Natural killer cell (primary cell): Measurements from ENCODE around the gene MEIOSIN. TPM values are rescaled to one million over a fixed set of nuclear protein-coding genes. Genes with fewer than 3 reads are reported as not detected.

Experiments
- ATAC-seq, 3 donors: fragments of 150-1000 bp in 2 of 3; fragments of 200-7000 bp in 1 of 3; cut with Tn5 transposase; 1 replicate in 1 of 3; 2 replicates in 2 of 3; pipeline ENCODE4 v1.10.0; 2021; ENCODE audit warnings: mild to moderate bottlenecking in 2 of 3, moderate library complexity in 2 of 3
- DNase-seq, 2 donors: peaks; one replicate each; pipeline versions ENCODE4 v3.0.0 to v3.0.0-alpha.2; 2013 to 2021; ENCODE audit warnings: mixed read lengths in 1 of 2
- H3K27ac ChIP-seq: one replicate; pipeline ENCODE4 v1.5.1; 2013; ENCODE audit warnings: mild to moderate bottlenecking, low read length
- H3K27me3 ChIP-seq: one replicate; pipeline ENCODE4 v1.6.1; 2013; ENCODE audit warnings: low read length; ENCODE audit not compliant: control insufficient read depth, insufficient read depth
- H3K36me3 ChIP-seq: one replicate; pipeline ENCODE4 v1.6.1; 2013; ENCODE audit warnings: low read length; ENCODE audit not compliant: control insufficient read depth, insufficient read depth
- H3K4me1 ChIP-seq: one replicate; pipeline ENCODE4 v1.6.1; 2013; ENCODE audit warnings: low read length; ENCODE audit not compliant: control insufficient read depth, insufficient read depth
- H3K4me3 ChIP-seq: one replicate; pipeline ENCODE4 v1.5.1; 2013; ENCODE audit warnings: low read length
- H3K9me3 ChIP-seq: one replicate; pipeline ENCODE4 v1.6.1; 2013; ENCODE audit warnings: low read length; ENCODE audit not compliant: control insufficient read depth, insufficient read depth
- H3K27ac Mint-ChIP-seq, 2 donors: one replicate each; pipeline ENCODE4 v1.8.0; 2022; ENCODE audit warnings: mild to moderate bottlenecking in 2 of 2, mixed read lengths in 2 of 2, moderate library complexity in 1 of 2
- H3K27me3 Mint-ChIP-seq, 2 donors: one replicate each; pipeline ENCODE4 v1.8.0; 2022; ENCODE audit warnings: low read depth in 2 of 2, mixed read lengths in 2 of 2
- H3K36me3 Mint-ChIP-seq: one replicate; pipeline ENCODE4 v1.8.0; 2022; ENCODE audit warnings: mixed read lengths
- H3K4me1 Mint-ChIP-seq, 2 donors: one replicate each; pipeline ENCODE4 v1.8.0; 2022; ENCODE audit warnings: mixed read lengths in 2 of 2
- H3K4me3 Mint-ChIP-seq: one replicate; pipeline ENCODE4 v1.8.0; 2022; ENCODE audit warnings: mild to moderate bottlenecking, moderate library complexity, mixed read lengths
- H3K9me3 Mint-ChIP-seq, 2 donors: one replicate each; pipeline ENCODE4 v1.8.0; 2022; ENCODE audit warnings: mixed read lengths in 2 of 2
- WGBS: methylation state at CpG from one replicate; pipeline ENCODE4 v1.1.7; 2013; ENCODE audit warnings: missing lambda C conversion rate; ENCODE audit not compliant: insufficient coverage; 5-methylcytosine and 5-hydroxymethylcytosine counted together
- intact Hi-C: fragments of 100-400 bp; cut with micrococcal nuclease; formaldehyde crosslinking; loops from one replicate; pipeline ENCODE4 v1.14.2; 2022
- total RNA-seq, 4 donors: library from RNA; stranded (reverse); fragments of 120-200 nt in 1 of 4; gene quantifications; one replicate each; pipeline versions ENCODE4 v1.2.3 to v1.2.4, GENCODE V29; 2013 to 2022
- TF ChIP-seq, protein P1 (sequence below): fragments of 200-600 bp; IDR thresholded peaks from one replicate; pipeline ENCODE4 v1.8.0; 2022; ENCODE audit warnings: antibody characterized with exemption

Gene MEIOSIN
- total RNA-seq, 3 donors from 2014 or later (not counting 1 experiment from before 2014, with no cell fraction given): not detected

DNA sequence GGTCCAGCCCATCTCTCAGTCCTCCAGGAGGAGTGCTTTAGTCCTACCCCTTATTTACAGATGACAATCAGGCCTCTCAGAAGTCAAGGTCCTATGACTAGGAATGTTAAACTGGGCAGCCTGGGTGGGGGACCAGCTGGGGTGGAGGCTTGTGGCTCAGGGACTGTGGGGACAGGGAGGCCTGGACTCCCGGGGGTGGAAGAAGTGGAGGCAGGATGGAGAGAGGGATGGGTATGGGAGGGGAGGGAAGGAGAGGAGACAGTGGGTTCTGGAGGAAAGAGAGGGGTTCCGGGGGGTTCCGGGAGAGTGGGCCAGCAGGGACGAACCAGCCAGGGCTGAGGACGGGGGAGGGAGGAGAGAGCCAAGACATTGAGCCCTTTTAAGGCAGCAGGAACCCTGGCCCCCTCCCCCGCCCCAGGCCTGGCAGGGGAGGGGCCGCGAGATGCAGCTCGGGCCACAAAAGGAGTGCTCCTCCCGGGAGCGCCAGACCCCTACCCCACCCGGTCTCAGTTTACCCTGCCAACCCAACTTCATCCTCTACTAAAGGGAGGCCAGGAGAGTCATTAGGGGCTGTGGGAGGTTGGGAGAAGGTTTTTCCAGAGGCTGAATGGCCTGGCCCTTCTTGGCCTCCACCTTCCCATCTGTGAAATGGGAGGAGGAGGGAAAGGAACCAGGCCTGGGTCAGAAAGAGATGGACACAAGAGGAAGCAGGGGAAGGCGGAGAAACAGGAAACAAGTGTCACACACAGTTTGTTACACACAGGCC, 47.4 kb downstream of the MEIOSIN start:
- Mint-ChIP-seq H3K27ac (peak overlapping the region in 1 of 2 donors; percentile 90), H3K27me3 (peaks cover 9 to 12% of the 10 kb centered on the region in 2 donors), H3K36me3 (no peaks in the 10 kb centered on the region), H3K9me3 (no peaks in the 10 kb centered on the region), H3K4me1 (peaks cover 21 to 34% of the 10 kb centered on the region in 2 donors), H3K4me3 (peak overlapping the region; percentile 25)
- DNase-seq: no peak
- ATAC-seq: no peak
- TF ChIP-seq, protein P1, sequence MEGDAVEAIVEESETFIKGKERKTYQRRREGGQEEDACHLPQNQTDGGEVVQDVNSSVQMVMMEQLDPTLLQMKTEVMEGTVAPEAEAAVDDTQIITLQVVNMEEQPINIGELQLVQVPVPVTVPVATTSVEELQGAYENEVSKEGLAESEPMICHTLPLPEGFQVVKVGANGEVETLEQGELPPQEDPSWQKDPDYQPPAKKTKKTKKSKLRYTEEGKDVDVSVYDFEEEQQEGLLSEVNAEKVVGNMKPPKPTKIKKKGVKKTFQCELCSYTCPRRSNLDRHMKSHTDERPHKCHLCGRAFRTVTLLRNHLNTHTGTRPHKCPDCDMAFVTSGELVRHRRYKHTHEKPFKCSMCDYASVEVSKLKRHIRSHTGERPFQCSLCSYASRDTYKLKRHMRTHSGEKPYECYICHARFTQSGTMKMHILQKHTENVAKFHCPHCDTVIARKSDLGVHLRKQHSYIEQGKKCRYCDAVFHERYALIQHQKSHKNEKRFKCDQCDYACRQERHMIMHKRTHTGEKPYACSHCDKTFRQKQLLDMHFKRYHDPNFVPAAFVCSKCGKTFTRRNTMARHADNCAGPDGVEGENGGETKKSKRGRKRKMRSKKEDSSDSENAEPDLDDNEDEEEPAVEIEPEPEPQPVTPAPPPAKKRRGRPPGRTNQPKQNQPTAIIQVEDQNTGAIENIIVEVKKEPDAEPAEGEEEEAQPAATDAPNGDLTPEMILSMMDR: no peak
- no peak overlapping the region for H3K27ac ChIP-seq
- no peaks in the 10 kb centered on the region for H3K36me3 ChIP-seq
- H3K4me3 ChIP-seq: no peak overlapping the region
- intact Hi-C loops: no loop called here
- H3K4me1 ChIP-seq: peaks cover 23% of the 10 kb centered on the region
- H3K9me3 ChIP-seq: no peaks in the 10 kb centered on the region
- peaks cover 18% of the 10 kb centered on the region for H3K27me3 ChIP-seq
- 52% methylated on average over 9 of the region's 13 CpGs for WGBS

DNA sequence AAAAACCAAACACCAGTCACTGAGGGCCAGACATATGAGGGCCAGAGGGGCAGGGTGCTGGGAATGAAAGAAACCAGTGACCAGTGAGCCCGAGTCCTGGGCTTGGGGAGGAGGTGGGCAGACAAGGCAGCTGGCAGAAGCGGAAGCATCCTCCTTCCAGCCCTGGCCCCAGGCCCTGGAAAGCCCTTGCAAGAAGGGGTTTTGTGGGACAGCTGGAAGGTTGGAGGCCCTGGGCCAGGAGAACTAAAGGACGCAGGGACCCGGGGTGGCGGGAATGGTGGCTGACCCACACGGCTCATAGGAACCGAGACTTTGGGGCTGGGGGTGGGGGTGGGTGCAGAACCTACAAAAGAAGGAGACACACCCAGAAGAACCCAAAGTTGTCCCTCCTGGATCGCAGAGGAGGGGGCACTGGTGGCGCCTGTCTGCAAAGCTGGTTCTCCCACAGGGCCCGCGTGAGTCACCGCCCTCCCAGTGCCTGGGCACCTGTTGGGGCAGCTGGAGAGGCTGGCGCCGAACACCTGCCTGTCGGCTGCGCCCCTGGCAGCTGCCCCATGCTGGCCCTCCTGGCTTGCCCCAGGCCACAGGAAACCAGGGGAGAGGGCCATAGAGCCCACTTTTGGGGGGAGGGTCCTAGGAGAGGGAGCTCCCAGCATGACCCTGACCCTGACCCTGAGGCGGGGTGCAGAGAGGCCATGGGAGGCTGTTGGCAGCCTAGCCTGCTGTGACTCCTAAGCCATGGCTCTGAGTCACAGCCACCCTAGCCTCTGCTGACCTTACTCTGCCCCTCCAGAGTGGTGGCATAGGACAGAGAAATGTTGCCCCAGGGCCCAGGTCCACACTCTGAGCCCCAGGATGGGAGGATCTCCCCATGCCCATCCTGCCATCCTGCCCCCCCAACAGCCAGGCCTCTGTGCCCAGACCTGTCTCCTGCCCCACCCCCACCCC, 48.2 kb downstream of the MEIOSIN start:
- H3K4me1 ChIP-seq: peaks cover 23% of the 10 kb centered on the region
- Mint-ChIP-seq H3K4me1 (peaks cover 21 to 34% of the 10 kb centered on the region in 2 donors), H3K9me3 (no peaks in the 10 kb centered on the region), H3K4me3 (no peak overlapping the region), H3K27me3 (peaks cover 9 to 12% of the 10 kb centered on the region in 2 donors), H3K36me3 (no peaks in the 10 kb centered on the region), H3K27ac (no peak overlapping the region)
- intact Hi-C loops: no loop called here
- DNase-seq: no peak
- no peak overlapping the region for H3K4me3 ChIP-seq
- no peak overlapping the region for H3K27ac ChIP-seq
- H3K9me3 ChIP-seq: no peaks in the 10 kb centered on the region
- 83% methylated on average over 17 of the region's 17 CpGs for WGBS
- ATAC-seq: no peak
- peaks cover 18% of the 10 kb centered on the region for H3K27me3 ChIP-seq
- TF ChIP-seq, protein P1: no peak
- peaks cover 5% of the 10 kb centered on the region for H3K36me3 ChIP-seq

DNA sequence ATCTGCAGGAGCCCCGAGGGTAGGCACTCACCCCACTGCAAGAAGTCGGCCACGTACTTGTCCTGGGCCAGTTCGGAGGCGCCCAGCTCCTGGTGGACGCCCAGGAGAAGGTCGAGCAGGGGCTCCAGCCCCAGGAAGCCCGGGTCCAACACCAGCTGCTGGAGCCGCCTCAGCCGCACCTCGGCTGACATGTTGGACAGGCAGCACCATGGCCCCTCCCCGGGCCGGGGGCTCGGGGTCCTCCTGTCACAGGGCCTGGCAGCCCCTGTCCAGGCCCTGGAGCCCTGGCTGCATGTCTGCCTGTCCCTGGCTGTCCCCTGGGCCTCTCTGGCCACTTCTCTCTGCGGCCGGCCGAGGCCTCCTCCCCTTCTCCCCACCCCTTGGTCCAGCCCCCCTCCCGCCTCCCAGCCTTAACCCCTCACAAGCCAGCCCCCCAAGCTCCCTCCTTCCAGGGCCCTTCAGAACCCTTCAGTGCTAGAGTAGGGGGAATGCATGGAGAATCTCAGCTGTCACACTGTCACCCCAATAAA, 49.0 kb downstream of the MEIOSIN start, which contains the start of gene DMPK:
DMPK (minus strand) TSS at position 329 of the 530 bp plus-strand sequence; CDS start at position 191, 138 bp downstream.
- Histone ChIP-seq H3K36me3 (peaks cover 13% of the 10 kb centered on the region), H3K27me3 (peaks cover 18% of the 10 kb centered on the region), H3K27ac (no peak within 1 kb of the TSS), H3K4me1 (peaks cover 23% of the 10 kb centered on the region), H3K4me3 (no peak within 1 kb of the TSS), H3K9me3 (no peaks in the 10 kb centered on the region)
- 64% methylated on average over 17 of the region's 18 CpGs for WGBS
- intact Hi-C loops: no loop called here
- Mint-ChIP-seq H3K9me3 (no peaks in the 10 kb centered on the region), H3K27me3 (peaks cover 9 to 12% of the 10 kb centered on the region in 2 donors), H3K27ac (no peak within 1 kb of the TSS), H3K4me1 (peaks cover 21 to 34% of the 10 kb centered on the region in 2 donors), H3K4me3 (no peak within 1 kb of the TSS), H3K36me3 (no peaks in the 10 kb centered on the region)
- DNase-seq (no peak), ATAC-seq (no peak)
- TF ChIP-seq, protein P1: no peak
